Fibroblast of skin of scalp (primary cell): ENCODE data around the gene FRRS1.

Source experiments
- DNase-seq: peaks from one replicate; pipeline ENCODE4 v3.0.0-alpha.2; 2013

Gene FRRS1

DNA sequence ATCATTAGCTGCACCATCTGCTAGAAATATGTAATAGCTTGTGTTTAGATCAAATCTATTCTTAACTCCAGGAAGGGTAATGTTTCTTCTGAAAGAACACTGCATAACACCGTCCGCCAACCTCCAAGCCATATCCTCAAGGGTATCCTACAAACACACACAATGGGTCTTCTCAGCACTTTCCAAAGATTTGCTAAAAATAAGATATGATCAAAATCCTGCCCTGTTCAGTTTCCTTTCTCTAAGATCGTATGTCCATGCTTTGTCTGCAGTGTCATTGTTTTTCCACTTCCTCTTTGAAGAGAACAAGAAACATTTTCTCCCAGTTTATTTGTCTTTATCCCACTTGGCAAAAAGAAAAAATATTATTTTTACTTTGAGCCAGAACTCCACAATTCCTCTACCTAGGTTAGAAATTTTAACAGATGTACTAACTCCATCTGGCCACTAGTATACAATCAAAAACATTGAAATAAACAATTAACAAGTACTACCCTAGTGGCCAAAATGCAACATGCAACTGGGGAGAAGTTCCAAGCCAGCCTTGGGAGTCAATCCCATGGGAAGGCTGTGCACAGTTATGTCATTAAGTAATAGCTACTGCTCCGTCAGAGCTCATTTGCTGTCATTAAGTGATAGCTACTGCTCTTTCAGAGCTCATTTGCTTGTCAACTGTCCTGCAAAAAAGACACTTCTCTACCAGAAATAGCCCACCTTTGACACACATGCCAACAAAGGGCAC, 37.8 kb downstream of the FRRS1 start:
- DNase-seq, result peak; percentile 69

DNA sequence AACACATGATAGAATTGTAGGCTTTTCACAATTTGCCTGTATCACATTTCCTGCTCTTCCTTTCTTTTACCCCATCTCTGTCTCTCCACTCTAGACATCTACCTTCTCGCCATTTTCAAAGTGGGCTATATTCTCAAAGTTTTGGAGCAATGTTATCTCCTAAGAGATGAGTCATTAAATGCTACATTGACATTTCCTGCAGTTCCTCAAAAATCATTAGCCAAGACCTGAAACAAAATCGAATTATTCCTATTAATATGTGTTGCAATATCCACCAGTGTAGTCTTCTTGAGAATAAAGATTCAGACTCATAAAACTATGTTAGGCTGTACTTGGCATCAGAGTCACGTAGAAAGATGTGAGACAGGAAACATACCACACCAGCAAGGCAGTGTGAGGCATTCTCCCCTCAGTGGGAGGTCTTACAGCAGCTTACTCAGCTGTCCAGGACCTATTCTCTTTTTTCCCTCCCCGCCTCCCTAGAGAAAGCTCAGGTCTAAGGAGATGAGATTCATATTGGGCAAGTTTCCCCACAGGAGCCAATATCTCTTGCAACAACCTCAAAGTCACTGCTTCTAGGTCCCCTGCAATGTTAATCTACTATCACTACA, 38.8 kb downstream of the FRRS1 start:
- DNase-seq, result peak; percentile 90

DNA sequence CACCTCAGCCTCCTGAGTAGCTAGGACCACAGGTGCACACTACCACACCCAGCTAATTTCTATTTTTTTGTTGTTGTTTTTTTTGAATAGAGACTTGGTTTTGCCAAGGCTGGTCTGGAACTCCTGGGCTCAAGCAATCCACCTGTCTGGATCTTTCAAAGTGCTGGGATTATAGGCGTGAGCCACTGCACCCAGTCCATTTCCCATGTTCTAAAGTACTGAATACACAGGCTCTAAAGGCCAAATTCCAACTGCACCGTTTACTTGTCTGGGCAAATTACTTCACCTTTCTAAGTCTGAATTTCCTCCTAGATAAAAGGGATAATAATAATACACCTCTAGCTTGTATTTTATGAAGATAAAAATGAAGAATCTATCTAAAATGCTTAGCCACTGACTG, 39.6 kb downstream of the FRRS1 start:
- DNase-seq, result no peak

DNA sequence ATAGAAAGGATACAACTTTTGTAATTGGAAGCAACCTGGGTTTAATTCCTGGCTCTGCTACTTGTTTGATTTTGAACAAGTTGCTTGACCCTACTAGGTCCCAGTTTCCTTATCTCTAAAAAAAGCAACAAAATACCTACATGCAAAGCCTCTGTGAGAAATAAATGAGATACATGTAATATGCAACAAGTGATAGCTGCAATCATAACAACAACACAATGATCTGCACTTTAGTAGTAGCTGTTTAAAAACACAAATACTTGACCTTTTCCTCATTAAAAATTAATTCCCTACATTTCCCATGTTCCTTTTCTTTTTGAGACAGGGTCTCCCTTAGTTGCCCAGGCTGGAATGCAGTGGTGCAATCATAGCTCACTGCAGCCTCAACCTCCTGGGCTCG, 40.0 kb downstream of the FRRS1 start:
- DNase-seq, result no peak

DNA sequence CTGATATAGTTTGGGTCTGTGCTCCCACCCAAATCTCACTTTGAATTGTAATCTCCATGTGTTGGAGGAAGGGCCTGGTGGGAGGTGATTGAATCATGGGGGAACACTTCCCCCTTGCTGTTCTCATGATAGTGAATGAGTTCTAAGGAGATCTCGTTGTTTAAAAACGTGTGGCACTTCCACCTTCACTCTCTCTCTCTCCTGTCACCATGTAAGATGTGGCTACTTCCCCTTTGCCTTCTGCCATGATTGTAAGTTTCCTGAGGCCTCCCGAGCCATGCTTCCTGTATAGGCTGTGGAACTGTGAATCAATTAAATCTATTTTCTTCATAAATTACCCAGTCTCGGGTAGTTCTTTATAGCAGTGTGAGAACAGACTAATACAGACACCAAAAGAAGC, 40.4 kb downstream of the FRRS1 start:
- no peak for DNase-seq

DNA sequence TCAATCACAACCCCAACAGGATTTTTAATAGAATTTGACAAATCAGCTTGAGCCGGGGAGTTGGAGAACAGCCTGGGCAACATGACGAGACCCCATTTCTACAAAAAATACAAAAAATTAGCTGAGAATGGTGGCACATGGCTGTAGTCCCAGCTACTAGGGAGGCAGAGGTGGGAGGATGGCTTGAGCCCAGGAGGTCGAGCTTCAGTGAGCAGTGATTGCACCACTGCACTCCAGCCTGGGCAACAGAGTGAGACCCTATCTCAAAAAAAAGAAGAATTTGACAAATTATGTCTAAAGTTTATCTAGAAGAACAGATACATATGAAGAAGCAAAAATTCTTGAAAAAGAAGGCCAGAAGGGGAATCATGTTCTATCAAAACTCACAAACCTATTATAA, 43.2 kb downstream of the FRRS1 start:
- DNase-seq, result no peak

DNA sequence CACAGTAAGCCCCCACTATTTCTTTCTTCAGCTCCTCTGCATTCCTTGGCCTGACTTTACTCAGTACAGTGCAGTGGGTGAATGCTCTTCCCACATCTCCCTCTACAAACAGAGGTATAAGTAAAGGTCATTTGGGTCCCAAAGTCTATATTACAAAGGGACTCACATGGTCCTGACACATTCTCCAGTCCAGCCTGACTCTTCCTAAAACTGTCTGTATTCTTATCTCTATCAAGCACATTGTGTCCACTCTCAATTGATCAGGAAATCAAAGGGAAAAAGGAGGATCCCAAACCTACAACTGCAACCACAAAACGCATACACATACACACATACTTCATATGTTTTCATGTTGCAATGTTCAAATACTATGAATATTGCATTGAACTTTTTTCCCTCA, 49.4 kb downstream of the FRRS1 start:
- DNase-seq, result no peak

DNA sequence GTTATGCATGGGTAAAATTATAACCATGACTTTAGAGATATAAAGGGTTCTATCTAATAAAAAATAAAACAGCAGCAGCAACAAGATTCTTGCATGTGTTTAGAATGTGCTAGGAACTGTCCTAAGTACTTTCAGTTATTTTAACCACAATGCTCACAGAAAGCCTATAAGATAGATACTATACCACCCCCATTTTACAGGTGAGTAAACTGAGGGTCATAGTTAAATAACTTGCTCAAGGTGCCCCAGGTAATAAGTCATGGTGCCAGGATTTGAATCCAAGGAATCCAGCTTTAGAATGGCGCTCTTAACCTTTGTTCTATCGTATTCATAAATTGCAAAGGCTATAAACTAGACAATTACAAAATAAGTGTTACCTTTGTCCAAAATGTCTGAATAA, 53.4 kb downstream of the FRRS1 start:
- no peak for DNase-seq

DNA sequence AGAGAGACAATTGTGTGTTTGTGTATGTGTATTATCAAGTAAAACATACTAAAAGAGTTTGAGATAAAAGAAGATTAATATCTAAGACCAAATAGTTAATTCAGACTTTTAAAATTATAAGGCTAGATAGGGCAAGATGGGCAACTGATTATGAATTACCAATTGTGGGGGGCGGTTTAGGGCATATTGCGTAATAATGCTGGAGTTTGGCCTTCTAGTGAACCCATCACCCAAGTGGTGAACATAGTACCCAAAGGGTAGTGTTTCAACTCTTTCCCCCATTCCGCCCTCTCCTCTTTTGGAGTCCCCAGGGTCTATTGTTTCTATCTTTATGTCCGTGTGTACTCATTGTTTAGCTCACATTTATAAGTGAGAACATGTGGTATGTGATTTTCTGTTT, 55.4 kb downstream of the FRRS1 start:
- no peak for DNase-seq

DNA sequence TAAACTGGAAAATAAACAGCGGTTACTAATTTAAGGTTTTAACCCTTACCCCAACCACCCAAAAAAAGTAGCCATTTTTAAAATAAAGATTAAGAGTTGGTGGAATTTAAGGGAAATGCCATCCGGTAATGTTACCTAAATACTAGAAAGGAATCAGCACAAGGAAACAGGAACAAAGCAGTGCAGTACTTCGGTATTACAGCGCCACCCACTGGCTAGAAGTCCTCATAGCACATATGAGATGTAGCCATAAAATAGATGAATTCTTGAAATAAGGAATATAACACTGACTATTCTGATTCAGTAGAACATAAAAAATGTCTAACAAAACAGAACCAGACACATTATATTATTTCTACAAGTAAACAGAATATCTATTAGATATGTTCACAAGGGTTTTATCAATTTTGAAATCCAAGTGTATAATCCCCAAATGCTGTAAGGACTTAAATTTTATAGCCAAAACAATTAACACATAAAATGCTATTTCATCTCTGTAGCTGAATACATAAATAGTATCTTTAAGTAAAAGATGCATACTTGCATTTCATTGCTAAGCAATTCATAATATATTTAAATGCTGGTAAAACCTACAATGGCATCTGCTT, 58.8 kb downstream of the FRRS1 start:
- DNase-seq, result peak; percentile 67

DNA sequence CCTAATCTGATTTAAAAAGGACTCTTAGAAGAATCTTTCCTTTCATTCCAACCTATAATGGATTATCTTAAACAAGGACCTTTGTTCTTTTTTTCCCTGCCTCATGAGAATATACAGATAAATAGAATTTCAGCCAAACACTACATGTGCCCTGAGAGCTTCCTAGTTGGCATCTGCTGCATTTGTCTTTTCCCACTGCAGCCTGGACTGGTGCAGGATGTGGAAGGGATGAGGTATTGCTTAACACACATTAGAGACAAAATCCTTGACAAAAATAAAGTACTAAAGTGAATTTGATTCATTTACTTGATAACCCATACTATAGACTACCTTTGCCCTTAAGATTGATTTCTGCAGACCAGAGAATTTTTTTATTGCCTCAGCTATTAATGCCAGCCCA, 61.0 kb downstream of the FRRS1 start:
- DNase-seq, result no peak

DNA sequence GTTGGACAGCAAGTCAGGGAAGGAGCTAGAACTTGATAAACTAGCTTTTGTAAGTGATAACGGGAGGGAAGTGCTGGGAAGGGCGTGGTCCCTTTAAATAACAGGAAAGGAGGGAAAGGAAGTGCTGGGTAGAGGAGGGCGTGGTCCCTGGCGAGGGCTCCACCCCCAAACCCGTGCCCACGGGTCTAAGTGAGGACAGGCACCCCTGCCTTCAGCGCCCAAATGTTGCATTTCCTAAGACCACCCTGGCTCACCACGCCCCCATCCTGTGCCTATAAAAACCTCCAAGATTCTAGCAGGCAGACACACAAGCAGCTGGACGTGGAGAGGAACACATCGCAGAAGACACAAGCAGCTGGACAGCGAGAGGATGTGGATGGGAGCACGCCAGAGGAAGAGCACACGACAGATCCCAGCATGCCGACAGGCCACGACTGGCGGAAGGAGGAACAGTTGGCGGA, 62.0 kb downstream of the FRRS1 start:
- DNase-seq, result no peak

DNA sequence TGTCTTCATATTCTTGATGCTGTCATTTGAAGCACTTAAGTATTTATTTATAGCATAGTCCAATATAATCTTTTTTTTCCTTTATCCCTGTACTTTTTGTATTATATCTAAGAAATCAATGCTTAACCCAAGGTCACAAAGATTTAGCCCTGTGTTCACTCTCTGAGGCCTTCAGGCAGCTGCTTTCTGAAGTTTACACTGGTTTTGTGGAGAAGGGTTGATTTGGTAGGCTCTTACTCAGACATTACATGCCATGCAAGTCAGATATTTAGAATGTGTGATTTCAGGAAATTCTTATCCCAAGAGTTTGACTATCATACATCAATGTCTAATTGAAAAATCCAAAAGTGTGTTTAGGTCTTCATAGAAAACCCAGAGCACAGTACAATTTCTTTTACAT, 64.2 kb downstream of the FRRS1 start:
- peak; percentile 11 for DNase-seq

DNA sequence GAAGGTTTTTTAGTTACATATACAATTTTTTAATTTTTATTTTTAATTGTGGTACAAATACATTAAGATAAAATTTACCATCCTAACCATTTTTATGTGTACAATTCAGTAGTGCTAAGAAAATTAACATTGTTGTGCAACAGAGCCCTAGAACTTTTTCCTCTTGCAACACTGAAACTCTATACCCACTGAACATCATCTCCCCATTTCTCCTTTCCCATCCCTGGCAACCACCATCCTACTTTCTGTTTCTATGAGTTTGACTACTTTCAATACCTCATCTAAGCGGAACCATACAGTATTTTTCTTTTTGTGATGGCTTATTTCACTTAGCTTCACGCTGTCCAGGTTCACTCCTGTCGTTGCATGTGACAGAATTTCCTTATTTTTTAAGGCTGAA, 66.4 kb downstream of the FRRS1 start:
- DNase-seq, result no peak

DNA sequence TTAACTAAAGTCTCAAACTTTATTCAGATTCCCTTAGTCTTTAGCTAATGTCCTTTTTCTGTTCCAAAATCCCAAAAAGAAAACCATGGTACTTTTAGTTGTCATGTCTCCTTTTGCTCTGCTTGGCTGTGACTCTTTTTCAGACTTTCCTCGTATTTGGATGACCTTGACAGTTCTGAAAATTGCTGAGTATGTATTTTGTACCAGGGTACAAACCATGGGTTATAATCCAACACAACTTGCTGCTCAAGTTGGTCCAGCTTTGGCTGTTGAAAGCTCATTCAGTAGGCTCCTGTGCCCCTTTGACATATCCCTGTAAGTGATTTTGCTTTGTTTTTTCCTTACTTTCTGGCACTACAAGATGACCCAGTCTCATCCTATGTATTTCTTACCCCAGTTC, 68.9 kb downstream of the FRRS1 start:
- DNase-seq, result no peak

DNA sequence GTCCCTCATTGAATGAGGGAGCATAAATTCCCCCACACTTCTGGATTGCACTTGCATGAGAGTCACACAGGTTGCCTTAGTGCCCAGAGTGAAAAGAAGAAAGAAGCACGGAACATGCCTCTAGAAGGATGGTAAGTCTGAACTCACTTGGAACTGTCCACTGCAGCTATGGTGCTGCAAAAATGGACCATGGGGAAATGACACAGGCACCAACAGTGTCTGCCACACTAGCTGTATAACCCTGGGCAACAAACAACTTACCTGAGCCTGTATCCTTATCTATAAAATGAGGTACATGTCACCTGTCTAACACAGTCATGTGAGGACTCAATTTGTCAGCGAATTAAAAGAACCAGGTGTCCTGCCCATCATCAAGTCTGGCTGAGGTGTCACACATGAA, 69.8 kb downstream of the FRRS1 start:
- no peak for DNase-seq

DNA sequence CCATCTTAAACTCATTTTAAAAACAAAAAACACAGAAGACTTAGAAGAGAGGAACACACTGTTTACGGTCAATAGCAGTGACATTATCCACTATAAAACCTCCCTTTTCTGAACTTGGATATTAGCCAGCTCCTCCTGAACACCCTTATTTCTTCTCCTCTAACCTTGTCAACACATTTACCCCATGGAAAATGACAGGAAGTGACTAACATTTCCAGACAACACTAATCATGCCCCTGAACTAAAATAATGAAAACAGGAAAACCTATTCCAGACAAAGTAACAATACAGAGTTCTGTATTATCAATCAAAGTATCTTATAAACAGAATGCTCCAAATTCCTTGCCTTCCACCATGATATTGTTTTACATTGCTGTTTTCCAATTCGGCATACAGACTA, 75.3 kb downstream of the FRRS1 start:
- DNase-seq, result no peak

DNA sequence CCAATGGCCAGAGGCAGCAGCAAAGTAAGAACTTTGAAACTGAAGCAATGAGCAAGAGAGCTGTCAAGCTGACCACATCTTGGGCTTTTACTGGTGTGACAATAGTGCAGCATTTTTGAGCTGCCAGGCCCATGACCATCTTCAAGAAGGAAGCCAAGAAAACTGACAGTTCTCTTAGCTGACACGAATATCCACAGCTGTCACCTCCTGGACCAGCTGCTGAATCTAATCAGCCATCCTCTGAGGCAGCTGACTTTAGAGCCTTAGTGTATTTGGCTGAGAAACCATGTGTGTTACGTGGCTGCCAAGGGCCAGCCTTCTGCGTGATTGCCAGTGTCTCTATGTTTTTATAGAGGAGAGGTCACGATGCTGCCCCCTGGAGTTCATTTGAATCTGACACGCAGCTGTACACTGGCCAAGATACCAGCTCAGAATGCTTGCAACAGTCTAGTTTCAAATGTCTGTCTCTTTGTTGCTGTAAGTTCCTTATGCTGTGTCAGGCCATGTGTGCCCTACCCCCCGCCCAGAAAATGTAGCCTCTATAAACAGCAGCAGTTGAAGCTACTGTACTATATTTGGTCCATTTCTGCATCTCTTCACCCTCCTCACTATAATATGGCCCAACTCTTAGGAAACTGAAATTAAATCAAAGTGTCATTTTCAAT, 80.8 kb downstream of the FRRS1 start:
- DNase-seq, result peak; percentile 91

DNA sequence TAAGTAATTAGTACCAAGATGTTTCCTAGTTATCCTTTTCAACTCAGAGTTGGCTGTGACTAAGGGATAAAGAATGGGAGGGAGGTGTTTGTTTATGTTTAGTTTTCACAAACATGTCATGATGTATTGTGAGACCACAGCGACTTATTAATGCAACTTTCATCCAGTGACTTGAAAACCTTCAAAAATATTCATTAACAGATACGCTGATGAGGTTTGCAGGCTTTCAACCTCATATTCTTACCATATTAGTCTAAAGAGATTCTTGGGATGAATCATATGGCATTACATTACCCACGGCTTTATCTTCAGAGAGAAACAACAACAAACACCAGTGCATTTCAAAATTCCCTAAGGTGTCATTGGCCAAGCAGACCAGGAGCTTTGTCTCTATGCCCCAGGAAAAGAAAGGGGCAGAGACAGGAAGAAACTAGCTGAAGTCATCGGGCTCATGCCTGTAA, 84.1 kb downstream of the FRRS1 start:
- peak; percentile 83 for DNase-seq

DNA sequence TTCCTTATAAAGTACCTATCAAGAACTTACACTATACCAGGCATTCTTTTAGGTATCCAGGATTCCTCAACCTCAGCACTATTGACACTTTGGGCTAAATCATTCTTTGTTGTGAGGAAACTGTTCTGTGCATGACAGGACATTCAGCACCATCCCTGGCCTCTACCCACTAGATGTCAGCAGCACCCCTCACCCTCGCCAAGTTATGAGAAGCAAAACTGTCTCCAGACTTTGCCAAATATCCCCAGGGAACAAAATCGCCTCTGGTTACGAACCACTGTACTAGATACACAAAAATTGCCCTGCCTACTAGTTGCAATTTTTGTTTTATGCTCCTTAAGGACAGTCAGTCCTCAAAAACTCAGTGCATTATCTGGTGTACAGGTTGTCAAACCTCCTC, 84.9 kb downstream of the FRRS1 start:
- peak; percentile 69 for DNase-seq

DNA sequence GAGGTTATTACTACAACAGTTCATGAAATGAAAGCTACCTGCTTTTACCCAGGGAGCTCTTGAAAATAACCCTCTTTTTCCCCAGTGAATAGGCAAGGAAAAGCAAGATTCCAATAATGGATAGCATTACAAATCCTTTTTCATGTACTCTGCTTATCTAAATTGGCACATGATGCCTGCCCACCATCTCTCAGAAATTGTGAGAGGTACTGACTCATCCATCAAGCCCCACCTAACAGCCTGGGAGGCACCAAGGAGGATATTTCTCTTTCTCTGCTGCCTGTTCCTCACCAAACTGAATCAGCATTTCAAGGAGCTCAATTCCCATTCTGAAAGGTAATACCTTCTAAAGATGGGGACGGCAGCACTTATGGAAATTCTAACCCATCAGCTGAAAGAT, 86.2 kb downstream of the FRRS1 start:
- peak; percentile 13 for DNase-seq

DNA sequence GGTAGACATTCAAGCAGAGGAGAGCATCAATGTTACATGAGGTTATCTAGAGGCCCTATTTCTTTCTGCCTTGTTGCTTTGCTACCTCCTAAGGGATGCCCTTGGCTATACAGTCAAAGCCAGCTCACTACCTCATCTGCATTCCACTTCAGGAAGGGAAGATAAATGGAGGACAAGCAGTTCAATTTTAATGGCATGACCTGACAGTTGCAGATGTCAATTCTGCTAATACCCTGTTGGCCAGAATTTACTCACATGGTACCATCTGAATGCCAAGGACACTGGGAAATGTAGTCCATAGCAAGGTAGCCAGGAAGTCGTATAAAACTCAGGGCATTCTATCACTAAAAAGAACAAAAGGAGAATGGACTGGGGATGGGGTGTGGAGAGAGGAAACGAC, 89.0 kb downstream of the FRRS1 start:
- no peak for DNase-seq

DNA sequence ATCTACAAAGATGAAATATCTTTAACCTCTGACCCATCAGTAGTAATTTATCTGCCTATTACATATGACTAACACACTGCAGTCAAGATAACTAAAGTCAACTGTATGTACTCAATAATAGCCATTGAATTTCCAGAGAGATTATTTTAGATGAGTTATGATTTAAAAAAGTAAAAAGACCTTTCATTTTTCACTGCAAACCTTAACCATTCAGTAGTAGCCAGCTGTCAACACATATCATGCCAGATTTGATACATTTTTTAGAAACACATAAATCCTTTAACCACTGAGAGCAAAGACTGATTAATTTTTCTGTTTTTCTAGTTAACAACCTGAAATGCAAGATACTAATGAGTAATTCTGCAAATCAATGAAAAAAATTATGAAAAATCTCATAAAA, 89.6 kb downstream of the FRRS1 start:
- DNase-seq, result no peak

DNA sequence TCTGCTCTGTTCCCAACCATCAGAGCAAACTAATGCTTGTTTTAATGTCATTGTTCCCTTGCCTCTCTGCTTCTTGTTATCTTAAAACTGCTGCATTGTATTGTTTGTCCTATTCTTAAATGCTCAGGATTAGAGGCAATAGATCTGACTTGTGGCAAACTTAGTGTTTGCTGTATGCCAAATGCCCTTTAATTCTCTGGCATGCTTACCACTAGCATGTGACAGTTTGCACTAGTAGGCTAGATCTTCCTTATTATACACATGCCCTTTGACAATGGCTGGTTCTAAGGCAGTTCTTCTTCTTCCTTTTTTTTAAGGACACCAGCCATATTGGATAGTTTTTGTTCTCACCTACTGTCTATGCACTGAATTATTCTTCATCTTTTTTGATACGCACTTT, 90.4 kb downstream of the FRRS1 start:
- DNase-seq, result no peak
